Measurements from ENCODE around the gene ALCAM.

ALCAM gene

GRCh38 chr3:105430455-105430854, 63.7 kb downstream of the ALCAM start:
- Histone ChIP-seq H3K27me3 (replicated peaks; ENCODE audit: control insufficient read depth, insufficient read depth, low read length) (no peaks in the 10 kb centered on the region), H3K4me3 (replicated peaks; ENCODE audit: low read depth, low read length) (no peak overlapping the region), H3K36me3 (ENCODE audit: control insufficient read depth, insufficient read depth, low read length) (no peaks in the 10 kb centered on the region)
- no peak for DNase-seq (ENCODE audit: extremely low read depth, insufficient read length)
- no peak for TF ChIP-seq CTCF (IDR thresholded peaks at IDR 0.05; ENCODE audit: insufficient read depth, low read length, poor library complexity, severe bottlenecking)

- no peak for TF ChIP-seq CTCF (IDR thresholded peaks at IDR 0.05; ENCODE audit: insufficient read depth, low read length, poor library complexity, severe bottlenecking)
- H3K36me3 ChIP-seq (ENCODE audit: control insufficient read depth, insufficient read depth, low read length): no peaks in the 10 kb centered on the region
- DNase-seq (ENCODE audit: extremely low read depth, insufficient read length): no peak
Observed at GRCh38 chr3:105431200-105431599, 64.5 kb downstream of the ALCAM start.

GRCh38 chr3:105435277-105435676, 68.6 kb downstream of the ALCAM start:
- no peak overlapping the region for H3K4me3 ChIP-seq (replicated peaks; ENCODE audit: low read depth, low read length)
- H3K27me3 ChIP-seq (replicated peaks; ENCODE audit: control insufficient read depth, insufficient read depth, low read length): no peaks in the 10 kb centered on the region
- TF ChIP-seq CTCF (IDR thresholded peaks at IDR 0.05; ENCODE audit: insufficient read depth, low read length, poor library complexity, severe bottlenecking): no peak
- H3K36me3 ChIP-seq (ENCODE audit: control insufficient read depth, insufficient read depth, low read length): no peaks in the 10 kb centered on the region
- DNase-seq (ENCODE audit: extremely low read depth, insufficient read length): no peak

More at GRCh38 chr3:105431200-105431599, 64.5 kb downstream of the ALCAM start:
- H3K4me3 ChIP-seq (replicated peaks; ENCODE audit: low read depth, low read length): no peak overlapping the region
- no peaks in the 10 kb centered on the region for H3K27me3 ChIP-seq (replicated peaks; ENCODE audit: control insufficient read depth, insufficient read depth, low read length)

- DNase-seq (ENCODE audit: extremely low read depth, insufficient read length): no peak
- H3K27me3 ChIP-seq (replicated peaks; ENCODE audit: control insufficient read depth, insufficient read depth, low read length): no peaks in the 10 kb centered on the region
- TF ChIP-seq CTCF (IDR thresholded peaks at IDR 0.05; ENCODE audit: insufficient read depth, low read length, poor library complexity, severe bottlenecking): no peak
- no peaks in the 10 kb centered on the region for H3K36me3 ChIP-seq (ENCODE audit: control insufficient read depth, insufficient read depth, low read length)
- no peak overlapping the region for H3K4me3 ChIP-seq (replicated peaks; ENCODE audit: low read depth, low read length)
Observed at GRCh38 chr3:105436687-105437086, 70.0 kb downstream of the ALCAM start.

GRCh38 chr3:105440113-105440512, 73.4 kb downstream of the ALCAM start:
- TF ChIP-seq CTCF (IDR thresholded peaks at IDR 0.05; ENCODE audit: insufficient read depth, low read length, poor library complexity, severe bottlenecking): no peak
- DNase-seq (ENCODE audit: extremely low read depth, insufficient read length): no peak
- no peak overlapping the region for H3K4me3 ChIP-seq (replicated peaks; ENCODE audit: low read depth, low read length)
- H3K36me3 ChIP-seq (ENCODE audit: control insufficient read depth, insufficient read depth, low read length): no peaks in the 10 kb centered on the region
- H3K27me3 ChIP-seq (replicated peaks; ENCODE audit: control insufficient read depth, insufficient read depth, low read length): no peaks in the 10 kb centered on the region

- DNase-seq (ENCODE audit: extremely low read depth, insufficient read length): no peak
- Histone ChIP-seq H3K4me3 (replicated peaks; ENCODE audit: low read depth, low read length) (no peak overlapping the region), H3K36me3 (ENCODE audit: control insufficient read depth, insufficient read depth, low read length) (no peaks in the 10 kb centered on the region), H3K27me3 (replicated peaks; ENCODE audit: control insufficient read depth, insufficient read depth, low read length) (no peaks in the 10 kb centered on the region)
- no peak for TF ChIP-seq CTCF (IDR thresholded peaks at IDR 0.05; ENCODE audit: insufficient read depth, low read length, poor library complexity, severe bottlenecking)
Observed at GRCh38 chr3:105444725-105445124, 78.0 kb downstream of the ALCAM start.

Data from GM06990 (cell line).